Stimulated activated CD4-positive, alpha-beta T cell treated with anti-CD3 and anti-CD28 coated beads, Interleukin-1b, Interleukin-23, amount 100 ng/mL, for 1 hour (primary cell): Measurements from ENCODE around the gene SLC47A1.
"Not testable (repeated sequence)": the region's sequence is repeated elsewhere in the genome, so short reads cannot be mapped to it uniquely, and the experiment has no call there.

ENCODE experiments used
- DNase-seq, 2 donors: peaks; one replicate each; pipeline ENCODE4 v3.0.0-alpha.2; 2020; ENCODE audit warnings: low read depth in 2 of 2

SLC47A1 gene

DNA sequence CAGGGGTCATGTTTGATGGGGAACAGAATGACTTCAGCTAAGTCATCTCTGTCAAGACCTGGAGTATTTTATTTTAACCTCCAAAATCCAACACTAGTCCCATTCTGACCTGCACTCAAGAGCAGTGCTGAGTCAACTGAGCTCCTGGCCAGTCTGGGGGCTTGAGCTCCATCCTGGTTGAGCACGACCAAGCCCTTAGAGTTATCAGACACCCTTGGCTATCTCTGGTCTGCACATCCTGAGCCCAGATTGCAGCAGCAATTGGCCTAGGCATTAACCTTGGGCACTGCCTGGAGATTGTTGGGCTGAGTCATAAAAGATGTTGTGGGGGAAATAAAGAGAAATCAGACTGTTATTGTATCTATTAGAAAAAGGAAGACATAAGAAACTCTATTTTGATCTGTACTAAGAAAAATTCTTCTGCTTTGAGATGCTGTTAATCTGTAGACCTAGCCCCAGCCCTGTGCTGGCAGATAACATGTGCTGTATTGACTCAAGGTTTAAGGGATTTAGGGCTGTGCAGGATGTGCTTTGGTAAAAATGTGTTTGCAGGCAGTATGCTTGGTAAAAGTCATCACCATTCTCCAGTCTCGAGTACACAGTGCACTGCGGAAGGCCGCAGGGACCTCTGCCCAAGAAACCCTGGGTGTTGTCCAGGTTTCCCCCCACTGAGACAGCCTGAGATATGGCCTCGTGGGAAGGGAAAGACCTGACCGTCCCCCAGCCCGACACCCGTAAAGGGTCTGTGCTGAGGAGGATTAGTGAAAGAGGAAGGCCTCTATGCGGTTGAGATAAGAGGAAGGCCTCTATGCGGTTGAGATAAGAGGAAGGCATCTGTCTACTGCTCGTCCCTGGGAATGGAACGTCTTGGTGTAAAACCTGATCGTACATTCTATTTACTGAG is 14.0 kb upstream of the SLC47A1 start:
- DNase-seq: not testable (repeated sequence)

DNA sequence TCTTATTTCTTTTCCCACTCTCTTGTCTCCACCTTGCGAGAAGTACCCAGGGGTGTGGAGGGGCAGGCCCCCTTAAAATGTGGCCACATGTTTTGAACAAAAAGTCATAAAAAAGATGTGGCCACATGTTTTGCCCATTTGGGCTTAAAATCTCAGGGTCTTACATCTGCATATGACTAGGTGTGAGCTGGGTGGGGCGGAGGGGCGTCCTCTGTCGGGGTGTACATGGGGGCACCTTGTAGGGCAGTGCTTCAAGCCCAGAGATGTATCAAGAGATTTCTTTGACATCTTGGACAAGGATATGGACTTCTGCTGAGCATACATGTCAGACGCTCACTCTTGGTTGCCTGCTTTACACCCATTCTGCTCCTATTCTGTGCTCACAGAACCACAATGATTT is 13.0 kb upstream of the SLC47A1 start:
- DNase-seq: no peak

DNA sequence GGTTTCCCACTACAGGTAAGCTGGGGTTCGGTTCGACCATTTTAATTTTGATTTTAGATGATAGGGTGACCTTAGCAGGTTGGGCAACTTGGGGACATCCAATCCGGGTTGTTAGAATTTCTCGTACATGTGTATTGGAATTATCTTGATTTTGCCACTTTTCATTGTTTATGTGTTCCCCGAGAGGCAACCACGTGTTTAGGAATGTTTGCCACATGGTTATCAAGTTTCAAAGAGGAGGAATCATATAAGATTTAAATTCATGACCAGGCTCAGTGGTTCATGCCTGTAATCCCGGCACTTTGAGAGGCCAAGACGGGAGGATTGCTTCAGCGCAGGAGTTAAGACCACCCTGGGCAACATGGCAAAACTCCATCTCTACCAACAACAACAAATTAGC is 10.0 kb upstream of the SLC47A1 start:
- DNase-seq: no peak

DNA sequence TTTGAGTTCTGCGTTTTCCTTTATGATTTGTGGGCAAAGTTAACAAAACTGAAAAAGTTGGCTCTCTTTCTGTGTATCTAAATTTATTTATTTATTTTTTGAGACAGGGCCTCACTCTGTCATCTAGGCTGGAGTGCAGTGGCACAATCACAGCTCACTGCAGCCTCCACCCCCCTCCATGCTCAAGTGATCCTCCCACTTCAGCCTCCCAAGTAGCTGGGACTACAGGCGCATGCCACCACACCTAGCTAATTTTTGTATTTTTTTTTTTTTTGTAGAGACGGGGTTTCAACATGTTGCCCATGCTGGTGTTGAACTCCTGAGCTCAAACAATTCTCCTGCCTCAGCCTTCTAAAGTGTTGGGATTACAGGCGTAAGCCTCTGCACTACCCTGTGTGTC is 6.7 kb upstream of the SLC47A1 start:
- DNase-seq: not testable (repeated sequence)

DNA sequence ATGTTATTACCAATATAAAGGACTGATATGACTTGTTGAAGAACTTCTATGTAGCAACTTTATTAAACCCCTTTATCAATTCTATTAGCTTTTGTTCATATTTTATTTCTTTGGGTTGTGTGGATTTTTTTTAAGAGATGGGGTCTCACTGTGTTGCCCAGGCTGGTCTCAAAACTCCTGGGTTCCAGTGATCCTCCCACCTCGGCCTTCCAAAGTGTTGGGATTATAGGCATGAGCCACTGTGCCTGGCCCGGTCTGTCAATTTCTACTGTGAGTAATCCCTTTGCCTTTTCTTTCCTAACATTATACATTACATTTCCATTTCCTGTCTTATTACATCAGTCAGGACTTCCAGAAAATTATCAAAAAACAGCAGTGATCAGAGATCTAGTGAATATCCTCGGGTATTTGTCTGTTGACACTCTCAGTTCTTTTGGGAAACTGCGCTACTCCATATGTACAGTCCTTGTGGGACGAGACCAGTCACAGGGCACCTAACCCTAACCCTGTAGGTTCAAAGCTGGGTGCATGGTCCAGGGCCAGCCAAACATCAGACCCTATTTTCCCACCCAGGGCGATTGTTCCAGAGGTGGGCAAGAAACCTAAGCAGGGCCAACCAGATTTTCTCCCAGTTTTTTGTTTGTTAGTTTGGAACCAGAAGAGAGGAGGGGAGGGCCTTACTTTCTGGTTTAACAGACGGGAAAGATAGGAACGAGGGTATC is 1.7 kb upstream of the SLC47A1 start:
- DNase-seq: no peak

DNA sequence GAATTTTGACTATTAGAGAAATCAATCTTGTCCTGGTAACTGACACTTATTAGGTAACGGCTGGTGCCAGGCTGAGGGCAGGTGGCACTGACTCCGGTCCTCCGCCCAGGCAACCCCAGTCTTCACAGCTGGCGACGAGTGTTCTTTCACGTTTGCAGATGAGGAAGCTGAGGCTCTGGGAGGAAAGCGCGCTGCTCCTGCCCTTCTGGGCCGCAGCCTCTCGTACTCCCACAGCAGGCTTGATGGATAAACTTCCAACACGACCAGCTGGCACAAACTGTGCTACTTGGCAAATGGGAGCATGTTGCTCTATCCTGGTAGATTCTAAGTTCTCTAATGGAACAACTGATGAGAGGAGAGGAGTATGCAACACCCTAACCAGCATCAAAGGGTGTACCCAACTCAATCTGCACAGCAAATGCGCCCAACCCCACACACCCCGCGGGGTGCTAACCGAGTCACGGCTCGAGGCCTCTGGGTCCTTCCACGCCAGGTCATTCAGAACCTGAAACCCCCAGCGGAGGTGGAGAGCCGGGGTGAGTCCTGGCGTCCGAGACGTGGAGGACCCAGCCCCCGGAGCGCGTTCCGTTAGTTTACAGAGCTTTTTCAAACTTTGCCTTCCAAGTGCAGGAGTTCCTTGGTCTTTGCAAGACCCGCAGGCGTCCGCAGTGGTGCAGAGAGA is 477 bp upstream of the SLC47A1 start:
- DNase-seq: no peak

DNA sequence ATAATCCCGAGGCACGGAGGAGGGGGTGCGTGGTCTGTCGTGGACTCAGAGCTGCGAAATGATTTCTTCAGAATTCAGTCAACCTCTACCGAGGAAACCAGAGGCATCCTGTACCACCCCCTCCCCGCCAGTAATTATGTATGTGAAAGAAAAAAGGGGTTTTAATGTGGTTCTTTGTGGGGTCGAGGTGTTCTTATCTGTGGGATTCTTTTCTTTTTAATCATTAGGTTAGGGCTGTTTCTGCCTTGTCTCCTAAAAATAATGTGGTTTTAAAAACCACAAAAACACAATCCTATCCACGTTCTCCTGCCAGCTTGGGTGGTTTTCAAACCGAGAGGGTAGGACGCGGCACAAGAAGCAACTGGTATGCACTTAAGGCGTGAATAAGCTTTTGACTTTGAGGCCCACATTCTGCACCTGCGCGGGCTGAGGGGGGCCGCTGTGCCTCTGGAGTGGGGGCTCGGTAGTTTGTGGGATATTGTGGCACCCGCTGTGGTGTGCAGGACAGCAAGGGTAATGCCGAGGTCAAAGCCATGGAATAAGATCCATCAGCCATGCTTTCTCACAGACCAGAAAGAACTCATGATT is 1.0 kb downstream of the SLC47A1 start:
- no peak for DNase-seq

DNA sequence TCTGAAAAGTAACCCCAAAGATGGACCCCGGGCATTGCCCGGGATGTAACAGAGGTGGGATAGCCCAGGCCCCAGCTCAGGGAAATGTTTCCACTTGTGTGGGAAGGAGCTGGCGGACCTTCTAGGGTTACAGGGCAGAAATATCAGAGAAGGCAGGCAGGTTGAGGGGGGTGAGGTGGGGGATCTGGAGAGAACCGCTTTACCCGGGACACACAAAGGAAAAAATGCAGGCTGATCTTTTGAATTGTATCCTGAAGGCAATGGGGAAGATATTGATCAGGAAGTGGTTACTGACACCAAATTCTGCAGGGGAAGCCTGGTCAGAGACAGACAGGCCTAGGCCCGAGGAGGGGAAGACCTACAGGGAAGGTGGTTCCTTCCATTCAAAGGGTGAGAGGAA is 3.5 kb downstream of the SLC47A1 start:
- no peak for DNase-seq

DNA sequence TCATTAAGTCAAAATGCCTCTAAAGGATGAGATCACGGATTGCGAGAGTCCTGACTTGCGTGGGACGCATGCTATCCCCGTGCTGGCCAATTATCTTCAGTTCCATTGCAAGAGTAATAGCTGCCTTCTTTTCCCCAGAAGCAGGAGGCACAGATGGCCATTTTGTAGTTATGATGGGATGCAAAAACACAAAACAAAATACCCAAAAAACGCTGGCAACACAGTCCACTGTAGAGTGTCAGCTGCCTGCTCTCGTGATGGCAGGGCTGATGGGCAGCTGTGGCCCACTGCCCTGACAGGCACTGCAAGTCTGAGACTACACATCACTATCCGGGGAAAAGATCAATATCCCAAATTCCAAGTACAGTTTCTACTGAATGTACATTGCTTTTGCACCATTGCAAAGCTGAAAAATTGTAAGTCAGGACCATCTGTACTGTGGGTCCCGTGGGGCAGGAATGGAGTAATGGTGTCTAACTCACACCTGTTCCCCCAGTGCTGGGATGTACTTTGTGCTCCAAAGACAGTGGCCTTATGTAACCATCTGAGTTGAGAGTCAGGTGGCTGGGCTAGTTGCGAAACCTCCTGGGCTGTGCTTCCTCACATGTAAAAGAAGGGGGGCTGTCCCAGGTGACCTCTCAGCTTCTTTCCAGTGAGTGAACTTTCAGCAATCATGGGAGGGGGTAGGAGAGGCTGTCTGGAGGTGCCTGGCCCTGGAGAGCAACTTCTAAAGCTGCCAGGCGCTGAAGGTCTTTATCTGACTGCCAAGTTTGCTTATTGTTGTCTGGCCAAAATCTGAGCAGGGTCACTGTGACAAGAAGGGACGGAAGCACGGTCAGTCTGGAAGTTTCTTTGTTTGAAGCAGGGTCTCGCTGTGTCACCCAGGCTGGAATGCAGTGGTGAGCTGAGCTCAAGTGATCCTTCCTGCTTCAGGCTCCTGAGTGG is 4.7 kb downstream of the SLC47A1 start:
- DNase-seq: no peak

DNA sequence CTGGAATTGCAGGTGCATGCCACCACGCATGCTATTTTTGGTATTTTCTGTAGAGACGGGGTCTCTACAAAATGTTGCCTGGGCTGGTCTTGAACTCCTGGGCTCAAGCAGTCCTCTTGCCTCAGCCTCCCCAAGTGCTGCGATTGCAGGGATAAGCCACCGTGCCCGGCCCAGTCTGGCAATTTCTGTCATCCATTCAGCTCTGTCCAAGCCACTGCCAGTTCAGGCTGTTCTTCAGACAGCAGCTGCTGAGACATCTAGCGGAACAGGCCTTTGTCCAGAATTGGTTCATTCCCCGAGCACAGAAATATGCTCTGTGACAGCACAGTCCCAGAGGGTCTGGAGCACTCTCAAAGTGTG is 5.4 kb downstream of the SLC47A1 start:
- DNase-seq: no peak

DNA sequence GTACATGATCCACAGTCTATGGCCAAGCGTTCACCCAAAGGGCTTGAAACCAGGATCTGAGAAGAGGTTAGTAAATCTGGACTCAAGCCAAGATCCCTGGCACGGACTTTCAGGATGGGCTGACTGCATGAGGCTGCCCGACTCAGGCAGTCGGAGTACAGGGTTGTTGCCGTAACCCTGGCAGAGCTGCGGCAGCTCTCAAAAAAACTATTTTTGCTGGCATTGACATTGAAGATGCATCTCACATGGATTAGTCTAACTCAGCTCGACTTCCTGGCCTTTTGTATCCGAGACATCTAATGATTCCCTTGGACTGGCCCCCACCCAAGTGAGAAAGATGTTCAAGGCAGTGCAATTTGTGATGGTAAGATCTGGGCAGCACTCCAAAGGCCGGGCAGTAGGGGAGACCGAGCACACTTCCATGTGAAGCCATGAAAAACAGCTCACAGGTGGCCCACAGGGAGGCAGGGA is 6.2 kb downstream of the SLC47A1 start:
- DNase-seq: no peak

DNA sequence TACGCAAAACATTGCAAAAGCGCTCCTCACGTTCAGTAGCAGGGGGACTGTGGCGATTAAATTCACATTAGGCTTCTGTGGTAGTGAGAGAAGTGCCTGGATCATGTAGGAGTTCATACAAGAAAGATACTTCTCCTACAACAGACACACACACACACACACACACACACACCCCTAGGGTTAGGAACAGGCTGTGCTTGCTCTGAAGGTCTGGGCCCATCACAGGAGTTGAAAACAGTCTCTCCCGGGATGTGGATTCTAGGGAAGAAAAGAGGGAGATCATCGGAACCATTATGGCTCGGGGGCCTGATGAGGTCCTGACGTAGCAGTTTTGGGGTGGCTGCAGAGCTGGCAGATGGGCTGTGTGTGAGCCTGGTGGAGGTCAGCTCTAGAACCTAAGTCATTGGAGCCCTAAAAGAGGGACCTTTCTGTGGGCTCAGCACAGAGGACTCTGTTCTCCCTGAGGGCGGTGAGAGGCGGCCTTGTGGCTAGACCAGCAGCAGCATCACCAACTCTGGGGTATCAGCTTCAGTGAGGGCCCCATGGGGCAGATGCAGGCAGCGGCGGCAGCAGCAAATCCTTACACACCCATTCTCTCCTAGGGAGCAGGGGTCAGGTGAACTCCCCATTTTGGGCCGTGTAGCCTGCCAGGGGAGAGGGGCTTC is 7.2 kb downstream of the SLC47A1 start:
- no peak for DNase-seq

DNA sequence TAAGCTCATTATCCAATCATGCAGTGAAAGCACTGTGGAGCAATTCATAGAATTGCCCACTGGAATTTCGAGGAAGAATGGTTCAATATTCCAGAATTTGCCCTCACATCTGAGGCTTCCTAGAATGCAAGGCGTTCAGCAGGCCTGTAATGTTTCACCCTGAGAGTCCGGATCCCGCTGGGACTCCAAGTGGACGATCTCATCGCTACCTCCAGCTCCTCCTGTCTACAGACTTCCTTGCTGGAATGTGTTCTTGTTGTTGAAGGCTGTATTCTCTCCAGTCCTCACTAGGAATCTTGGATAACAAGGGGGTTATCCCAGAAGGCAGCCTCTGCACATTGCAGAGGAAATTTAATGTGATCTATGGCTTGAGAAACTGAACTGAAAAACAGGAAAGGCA is 7.8 kb downstream of the SLC47A1 start:
- no peak for DNase-seq

DNA sequence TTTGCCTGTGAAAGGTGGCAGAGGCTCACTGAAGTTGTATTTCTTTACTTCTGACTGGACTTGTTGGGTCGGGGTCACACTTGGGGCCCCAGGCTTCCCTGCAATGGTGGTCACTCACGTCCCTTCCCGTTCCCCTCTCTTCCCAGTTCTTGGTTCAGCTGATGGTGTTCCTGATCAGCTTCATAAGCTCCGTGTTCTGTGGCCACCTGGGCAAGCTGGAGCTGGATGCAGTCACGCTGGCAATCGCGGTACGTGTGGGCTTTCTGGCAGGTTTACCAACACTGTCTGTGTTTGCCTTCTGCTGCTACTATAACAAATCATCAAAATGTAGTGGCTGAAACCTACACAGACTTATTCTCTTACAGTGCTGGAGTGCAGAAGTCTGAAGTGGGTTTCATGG is 8.6 kb downstream of the SLC47A1 start:
- DNase-seq: no peak

DNA sequence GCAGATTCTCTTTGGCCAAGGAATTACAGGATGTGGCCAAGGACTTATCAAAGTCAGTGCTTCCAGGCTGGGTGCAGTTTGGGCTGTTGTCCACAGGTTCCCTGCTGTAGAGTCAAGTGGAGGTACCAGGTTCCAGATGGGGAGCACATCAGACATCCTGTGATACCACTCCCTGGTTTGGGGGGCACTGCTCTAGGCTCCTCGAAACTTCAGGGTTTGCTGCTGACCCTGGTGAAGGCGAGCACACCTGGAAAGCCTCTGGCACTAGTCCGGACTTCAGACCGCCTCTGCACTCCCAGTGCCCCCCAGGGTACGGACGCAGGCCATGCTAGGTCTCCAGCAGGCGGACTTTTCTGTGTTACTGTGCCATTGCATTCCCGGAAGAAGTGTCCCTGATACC is 10.7 kb downstream of the SLC47A1 start:
- no peak for DNase-seq

DNA sequence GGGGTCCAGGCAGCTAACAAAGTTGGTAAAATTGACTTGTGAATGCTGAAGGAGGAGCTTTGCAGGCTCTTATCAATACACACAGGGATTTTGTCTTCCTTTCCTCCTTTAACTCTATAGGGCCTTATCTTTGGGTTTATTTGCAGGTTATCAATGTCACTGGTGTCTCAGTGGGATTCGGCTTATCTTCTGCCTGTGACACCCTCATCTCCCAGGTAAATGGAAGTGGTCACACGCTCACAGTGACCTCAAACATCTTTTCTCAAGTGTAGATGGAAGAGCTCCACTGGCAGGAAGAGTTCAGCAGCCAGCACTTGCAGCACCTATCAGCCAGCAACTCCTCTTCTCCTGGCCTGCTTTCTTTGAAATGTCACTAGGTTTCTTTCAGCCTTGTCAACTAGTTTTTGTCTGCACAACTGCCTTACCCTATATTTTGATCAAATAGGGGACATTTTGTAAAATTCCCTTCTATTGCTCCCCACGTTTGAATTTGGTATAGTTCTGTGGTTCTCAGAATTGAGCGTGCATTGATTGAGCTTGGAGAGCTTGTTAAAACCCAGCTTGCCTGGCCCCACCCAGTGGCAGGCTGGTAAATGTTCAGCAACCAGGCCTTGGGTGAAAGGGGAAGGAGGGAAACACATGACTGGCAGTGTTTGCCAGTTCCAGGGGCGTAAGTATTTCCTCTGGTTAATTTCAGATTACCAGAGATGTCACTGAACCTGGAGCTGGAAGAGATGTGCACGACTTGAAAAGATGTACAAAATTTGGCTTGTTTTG is 12.8 kb downstream of the SLC47A1 start:
- no peak for DNase-seq

DNA sequence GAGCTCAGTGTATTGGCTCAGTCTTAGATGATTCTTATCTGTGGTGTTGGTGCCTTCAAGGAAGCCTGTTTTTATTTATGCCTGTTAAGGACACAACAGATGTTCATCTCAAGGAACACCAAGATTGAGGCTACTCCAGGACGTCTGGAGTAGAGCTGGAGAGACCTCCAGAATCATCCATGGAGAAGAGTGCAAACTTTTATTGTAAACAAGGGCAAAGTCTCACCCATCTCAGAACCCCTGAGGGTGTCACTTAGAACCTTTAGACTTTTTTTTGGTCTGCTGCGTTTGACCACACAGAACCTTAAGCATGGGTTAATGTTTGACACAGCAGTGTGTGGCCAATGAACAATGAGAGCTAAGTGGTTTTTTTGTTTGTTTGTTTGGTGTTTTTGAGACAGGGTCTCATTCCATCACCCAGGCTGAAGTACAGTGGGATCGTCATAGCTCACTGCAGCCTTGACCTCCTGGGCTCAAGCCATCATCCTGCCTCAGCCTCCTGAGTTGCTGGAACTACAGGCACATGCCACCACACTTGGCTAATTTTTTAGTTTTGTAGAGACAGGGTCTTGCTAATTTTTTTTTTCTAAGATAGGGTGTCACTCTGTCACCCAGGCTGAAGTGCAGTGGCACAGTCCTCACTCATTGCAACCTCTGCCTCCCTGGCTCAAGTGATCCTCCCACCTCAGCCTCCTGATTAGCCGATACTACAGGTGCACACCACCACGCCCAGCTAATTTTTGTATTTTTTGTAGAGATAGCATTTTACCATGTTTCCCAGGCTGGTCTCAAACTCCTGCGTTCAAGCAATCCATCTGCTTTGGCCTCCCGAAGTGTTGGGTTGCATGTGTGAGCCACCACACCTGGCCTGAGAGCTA is 16.3 kb downstream of the SLC47A1 start:
- no peak for DNase-seq

DNA sequence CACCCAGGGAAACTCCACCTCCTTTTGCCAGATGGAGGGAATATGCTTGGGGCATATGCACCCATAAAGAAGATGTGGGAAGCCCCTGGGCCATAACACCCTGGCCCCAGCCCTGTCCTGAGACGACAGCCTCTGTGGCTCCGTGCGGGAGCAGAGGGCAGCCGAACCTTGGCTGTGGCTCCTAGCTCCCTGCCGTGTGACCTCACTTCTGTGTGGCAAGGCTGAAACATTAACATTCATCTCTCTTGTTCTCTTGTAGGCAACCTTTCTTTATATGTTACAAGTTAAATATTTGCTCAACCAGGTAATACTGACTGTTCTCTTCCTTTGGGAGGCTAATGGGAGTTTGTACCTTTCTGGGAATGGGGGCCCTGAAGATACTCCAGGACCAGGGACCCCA is 17.5 kb downstream of the SLC47A1 start:
- no peak for DNase-seq
